Epithelial cell of prostate (primary cell): ENCODE measurements around the gene SIK3.

Experiments used
- DNase-seq: peaks from one replicate; pipeline ENCODE4 v3.0.0-alpha.2; 2011; ENCODE audit warnings: low read depth, low spot score
- H3K27ac ChIP-seq: fragments of 450-650 bp; 2 replicates; pipeline ENCODE4 v1.5.1; 2017; ENCODE audit warnings: mild to moderate bottlenecking

Gene SIK3

GRCh38 chr11:116981266-116981885 is 116.9 kb downstream of the SIK3 start:
- no peak for DNase-seq

GRCh38 chr11:116980136-116980793 is 118.0 kb downstream of the SIK3 start:
- H3K27ac ChIP-seq: no peak overlapping the region

More at GRCh38 chr11:116981266-116981885, 116.9 kb downstream of the SIK3 start:
- H3K27ac ChIP-seq: no peak overlapping the region

GRCh38 chr11:116976941-116977570 is 121.2 kb downstream of the SIK3 start:
- no peak for DNase-seq
- H3K27ac ChIP-seq: no peak overlapping the region

More at GRCh38 chr11:116980136-116980793, 118.0 kb downstream of the SIK3 start:
- DNase-seq: no peak

GRCh38 chr11:116975661-116976060 is 122.6 kb downstream of the SIK3 start:
- no peak overlapping the region for H3K27ac ChIP-seq
- DNase-seq: no peak

GRCh38 chr11:116973270-116973669 is 125.0 kb downstream of the SIK3 start:
- no peak overlapping the region for H3K27ac ChIP-seq
- no peak for DNase-seq

- H3K27ac ChIP-seq: no peak overlapping the region
- DNase-seq: no peak
Measured at GRCh38 chr11:116972691-116973090, 125.5 kb downstream of the SIK3 start.

- H3K27ac ChIP-seq: no peak overlapping the region
- no peak for DNase-seq
Measured at GRCh38 chr11:116970485-116971292, 127.5 kb downstream of the SIK3 start.

GRCh38 chr11:116969694-116970093 is 128.5 kb downstream of the SIK3 start:
- DNase-seq: no peak
- H3K27ac ChIP-seq: no peak overlapping the region

- no peak overlapping the region for H3K27ac ChIP-seq
- DNase-seq: no peak
Measured at GRCh38 chr11:116964269-116964668, 134.0 kb downstream of the SIK3 start.

GRCh38 chr11:116963813-116964212 is 134.4 kb downstream of the SIK3 start:
- DNase-seq: no peak
- H3K27ac ChIP-seq: no peak overlapping the region

GRCh38 chr11:116962108-116962507 is 136.1 kb downstream of the SIK3 start:
- H3K27ac ChIP-seq: no peak overlapping the region
- DNase-seq: no peak

GRCh38 chr11:116960930-116961329 is 137.3 kb downstream of the SIK3 start:
- H3K27ac ChIP-seq: no peak overlapping the region
- DNase-seq: no peak

- peak overlapping the region; percentile 10 for H3K27ac ChIP-seq
- no peak for DNase-seq
Measured at GRCh38 chr11:116958246-116958645, 140.0 kb downstream of the SIK3 start.

- no peak for DNase-seq
- no peak overlapping the region for H3K27ac ChIP-seq
Measured at GRCh38 chr11:116955949-116956348, 142.3 kb downstream of the SIK3 start.

GRCh38 chr11:116955548-116955947 is 142.7 kb downstream of the SIK3 start:
- H3K27ac ChIP-seq: no peak overlapping the region
- no peak for DNase-seq

GRCh38 chr11:116953530-116954285 is 144.5 kb downstream of the SIK3 start:
- no peak overlapping the region for H3K27ac ChIP-seq
- DNase-seq: no peak

GRCh38 chr11:116951762-116952161 is 146.5 kb downstream of the SIK3 start:
- no peak for DNase-seq
- no peak overlapping the region for H3K27ac ChIP-seq

- DNase-seq: no peak
- H3K27ac ChIP-seq: no peak overlapping the region
Measured at GRCh38 chr11:116950210-116950609, 148.0 kb downstream of the SIK3 start.

GRCh38 chr11:116948391-116948790 is 149.8 kb downstream of the SIK3 start:
- peak overlapping the region; percentile 15 for H3K27ac ChIP-seq
- DNase-seq: no peak

- no peak overlapping the region for H3K27ac ChIP-seq
- no peak for DNase-seq
Measured at GRCh38 chr11:116946414-116946813, 151.8 kb downstream of the SIK3 start.
